Mammary epithelial cell (primary cell): Measurements from ENCODE around the gene STX8.

ENCODE experiments used
- EZH2 ChIP-seq: IDR thresholded peaks from 2 replicates; pipeline ENCODE4 v1.6.1; 2012; ENCODE audit warnings: low read length, inconsistent platforms, borderline replicate concordance
- TF ChIP-seq, protein P1 (sequence below), 2 donors: IDR thresholded peaks in 1 of 2; conservative IDR thresholded peaks in 1 of 2; 2 replicates each; pipeline ENCODE4 v1.5.1; 2011 to 2012; ENCODE audit warnings: inconsistent platforms in 2 of 2, low read length in 2 of 2, mild to moderate bottlenecking in 2 of 2, control low read depth in 1 of 2, low read depth in 1 of 2; ENCODE audit not compliant: insufficient read depth in 1 of 2; ENCODE audit errors: extremely low read depth in 1 of 2

DNA sequence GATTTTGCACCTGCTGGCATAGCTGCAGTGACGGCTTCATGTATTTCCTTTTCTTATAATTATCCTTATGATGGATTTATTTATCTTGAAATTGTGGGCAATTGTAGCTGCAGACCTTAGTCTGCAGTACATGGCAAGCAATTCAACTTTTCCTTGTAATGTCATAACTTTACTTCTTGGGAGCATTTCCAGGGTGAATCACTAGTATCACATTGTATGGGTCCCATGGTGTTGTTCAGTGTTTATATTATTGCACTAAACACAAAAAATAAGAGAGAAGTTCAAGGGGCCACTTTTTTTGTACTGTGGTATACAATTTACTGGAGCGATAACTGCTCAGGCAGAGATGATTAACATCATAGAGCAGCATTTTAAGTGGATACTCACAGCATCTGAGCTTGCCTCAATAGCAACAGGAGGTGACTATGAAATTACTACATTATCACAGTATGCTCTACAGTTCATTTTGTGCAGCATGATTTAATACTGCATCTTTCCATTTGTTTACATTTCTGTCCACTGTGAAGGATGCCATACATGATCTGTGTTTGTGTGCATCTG lies 169.5 kb downstream of the STX8 start:
- no peak for TF ChIP-seq EZH2
- TF ChIP-seq, protein P1, sequence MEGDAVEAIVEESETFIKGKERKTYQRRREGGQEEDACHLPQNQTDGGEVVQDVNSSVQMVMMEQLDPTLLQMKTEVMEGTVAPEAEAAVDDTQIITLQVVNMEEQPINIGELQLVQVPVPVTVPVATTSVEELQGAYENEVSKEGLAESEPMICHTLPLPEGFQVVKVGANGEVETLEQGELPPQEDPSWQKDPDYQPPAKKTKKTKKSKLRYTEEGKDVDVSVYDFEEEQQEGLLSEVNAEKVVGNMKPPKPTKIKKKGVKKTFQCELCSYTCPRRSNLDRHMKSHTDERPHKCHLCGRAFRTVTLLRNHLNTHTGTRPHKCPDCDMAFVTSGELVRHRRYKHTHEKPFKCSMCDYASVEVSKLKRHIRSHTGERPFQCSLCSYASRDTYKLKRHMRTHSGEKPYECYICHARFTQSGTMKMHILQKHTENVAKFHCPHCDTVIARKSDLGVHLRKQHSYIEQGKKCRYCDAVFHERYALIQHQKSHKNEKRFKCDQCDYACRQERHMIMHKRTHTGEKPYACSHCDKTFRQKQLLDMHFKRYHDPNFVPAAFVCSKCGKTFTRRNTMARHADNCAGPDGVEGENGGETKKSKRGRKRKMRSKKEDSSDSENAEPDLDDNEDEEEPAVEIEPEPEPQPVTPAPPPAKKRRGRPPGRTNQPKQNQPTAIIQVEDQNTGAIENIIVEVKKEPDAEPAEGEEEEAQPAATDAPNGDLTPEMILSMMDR (conservative IDR thresholded peaks at IDR 0.05 in 1 of 2, IDR thresholded peaks at IDR 0.05 in 1 of 2; ENCODE audit: extremely low read depth in 1 of 2, insufficient read depth in 1 of 2, low read depth in 1 of 2, low read length in 2 of 2), result no peak
